Smooth muscle cell (in vitro differentiated cells): Measurements from ENCODE around the gene ELMO1. TPM values are rescaled to one million over a fixed set of nuclear protein-coding genes. Genes with fewer than 3 reads are reported as not detected.

Experiments
- DNase-seq: peaks from one replicate; lab custom pipeline; 2025; ENCODE audit not compliant: unreplicated experiment; lab: John Stamatoyannopoulos, UW
- H2AFZ ChIP-seq: fragments of 200-600 bp; sonication (generic); 2 replicates; pipeline ENCODE4 v1.6.0; 2016; ENCODE audit warnings: antibody characterized with exemption, low read depth, mild to moderate bottlenecking
- H3F3A ChIP-seq: fragments of 200-600 bp; sonication (generic); 2 replicates; pipeline ENCODE4 v1.6.0; 2017; ENCODE audit warnings: antibody characterized with exemption, low read depth
- H3K27ac ChIP-seq: fragments of 200-600 bp; sonication (generic); 2 replicates; pipeline ENCODE4 v1.5.1; 2016; ENCODE audit warnings: low read depth, mild to moderate bottlenecking
- H3K27me3 ChIP-seq: fragments of 200-600 bp; sonication (generic); 2 replicates; pipeline ENCODE4 v1.6.1; 2016; ENCODE audit warnings: low read depth, mild to moderate bottlenecking
- H3K36me3 ChIP-seq: fragments of 200-600 bp; sonication (generic); 2 replicates; pipeline ENCODE4 v1.5.1; 2016; ENCODE audit warnings: low read depth
- H3K4me1 ChIP-seq: fragments of 200-600 bp; sonication (generic); 2 replicates; pipeline ENCODE4 v1.5.1; 2016; ENCODE audit warnings: low read depth
- H3K4me2 ChIP-seq: fragments of 200-600 bp; sonication (generic); 2 replicates; pipeline ENCODE4 v1.6.0; 2016; ENCODE audit warnings: mild to moderate bottlenecking
- H3K4me3 ChIP-seq: fragments of 200-600 bp; sonication (generic); 2 replicates; pipeline ENCODE4 v1.5.1; 2016; ENCODE audit warnings: mild to moderate bottlenecking
- H3K79me2 ChIP-seq: fragments of 200-600 bp; sonication (generic); 2 replicates; pipeline ENCODE4 v1.6.0; 2016; ENCODE audit warnings: low read depth, mild to moderate bottlenecking
- H3K9ac ChIP-seq: fragments of 200-600 bp; sonication (generic); 2 replicates; pipeline ENCODE4 v1.6.0; 2016; ENCODE audit warnings: low read depth
- H3K9me3 ChIP-seq: fragments of 200-600 bp; sonication (generic); replicated peaks from 2 replicates; pipeline ENCODE4 v1.5.1; 2016; ENCODE audit warnings: low read depth
- H4K20me1 ChIP-seq: fragments of 200-600 bp; sonication (generic); 2 replicates; pipeline ENCODE4 v1.6.0; 2016; ENCODE audit warnings: low read depth
- CTCF ChIP-seq: fragments of 200-600 bp; sonication (generic); IDR thresholded peaks from 2 replicates; pipeline ENCODE4 v1.5.1; 2017; ENCODE audit warnings: borderline replicate concordance, mild to moderate bottlenecking, antibody characterized with exemption; ENCODE audit not compliant: insufficient read depth, poor library complexity, severe bottlenecking
- WGBS: methylation state at CpG from one replicate; pipeline ENCODE4 v1.1.7; 2016; ENCODE audit warnings: low lambda C conversion rate; 5-methylcytosine and 5-hydroxymethylcytosine counted together
- polyA plus RNA-seq: library from polyadenylated mRNA; unstranded; fragments of >200 nt; fragmentation: Nextera tagmentation; extraction: Ambion mirVana; gene quantifications from 2 replicates; pipeline ENCODE4 v1.2.1, GENCODE V29; 2016
- total RNA-seq: library from RNA; depleted of rRNA; stranded (reverse); fragments of >200 nt; gene quantifications from 2 replicates; pipeline ENCODE4 v1.2.3, GENCODE V29; 2014

Gene ELMO1
- total and polyA plus RNA-seq, 2 experiments from 2014 or later: 8.2 to 36.0 TPM

- peak overlapping the region; percentile 73 for H3K4me2 ChIP-seq
- no peak for TF ChIP-seq CTCF
- no peaks in the 10 kb centered on the region for H3K36me3 ChIP-seq
- no peak for DNase-seq
- no peaks in the 10 kb centered on the region for H3F3A ChIP-seq
- peak overlapping the region; percentile 42 for H3K9ac ChIP-seq
- no peak overlapping the region for H2AFZ ChIP-seq
- H3K27ac ChIP-seq: peak overlapping the region; percentile 84
- H3K79me2 ChIP-seq: no peaks in the 10 kb centered on the region
- whole genome bisulfite sequencing: 39% methylated on average over 10 of the region's 10 CpGs
- no peaks in the 10 kb centered on the region for H3K27me3 ChIP-seq
- no peaks in the 10 kb centered on the region for H3K4me1 ChIP-seq
- H3K9me3 ChIP-seq: no peaks in the 10 kb centered on the region
- no peaks in the 10 kb centered on the region for H4K20me1 ChIP-seq
- no peak overlapping the region for H3K4me3 ChIP-seq
Observed at GRCh38 chr7:36863901-36864701, 584.6 kb downstream of the ELMO1 start.

- Histone ChIP-seq H3K9ac (no peak overlapping the region), H3K9me3 (no peaks in the 10 kb centered on the region), H3K27me3 (no peaks in the 10 kb centered on the region), H4K20me1 (no peaks in the 10 kb centered on the region), H3K36me3 (no peaks in the 10 kb centered on the region), H3K79me2 (no peaks in the 10 kb centered on the region), H3F3A (no peaks in the 10 kb centered on the region), H3K27ac (peak overlapping the region; percentile 84), H2AFZ (no peak overlapping the region), H3K4me2 (peak overlapping the region; percentile 73), H3K4me1 (no peaks in the 10 kb centered on the region), H3K4me3 (no peak overlapping the region)
- no peak for DNase-seq
- 51% methylated on average over 4 of the region's 4 CpGs for WGBS
- no peak for TF ChIP-seq CTCF
Observed at GRCh38 chr7:36862771-36863261, 585.8 kb downstream of the ELMO1 start.

GRCh38 chr7:36861656-36862055 is 587.0 kb downstream of the ELMO1 start:
- Histone ChIP-seq H3K36me3 (no peaks in the 10 kb centered on the region), H3K27ac (no peak overlapping the region), H3K4me1 (no peaks in the 10 kb centered on the region), H3K9ac (no peak overlapping the region), H3K9me3 (no peaks in the 10 kb centered on the region), H3F3A (no peaks in the 10 kb centered on the region), H3K79me2 (no peaks in the 10 kb centered on the region), H3K4me2 (no peak overlapping the region), H3K4me3 (no peak overlapping the region), H2AFZ (no peak overlapping the region), H4K20me1 (no peaks in the 10 kb centered on the region), H3K27me3 (no peaks in the 10 kb centered on the region)
- no peak for DNase-seq
- WGBS: over 99% methylated on average over 11 of the region's 11 CpGs
- TF ChIP-seq CTCF: no peak
